K562 (cell line): ENCODE measurements around the gene KATNB1. TPM values are rescaled to one million over a fixed set of nuclear protein-coding genes. Genes with fewer than 3 reads are reported as not detected.

ENCODE experiments used
- C11orf30 ChIP-seq: fragments of 450-650 bp; IDR thresholded peaks from 2 replicates; pipeline ENCODE4 v1.6.1; 2016; ENCODE audit warnings: low read depth, mild to moderate bottlenecking
- CBX5 ChIP-seq: IDR thresholded peaks from 2 replicates; pipeline ENCODE4 v1.6.1; 2014; ENCODE audit warnings: low read depth, borderline replicate concordance
- HDAC8 ChIP-seq: fragments of 450-650 bp; IDR thresholded peaks from 2 replicates; pipeline ENCODE4 v1.6.1; 2016; ENCODE audit warnings: mild to moderate bottlenecking, missing genetic modification characterization, moderate library complexity, missing compliant biosample characterization
- HINFP ChIP-seq: fragments of 450-650 bp; conservative IDR thresholded peaks from 2 replicates; pipeline ENCODE4 v1.6.1; 2016; ENCODE audit warnings: missing genetic modification characterization, low read depth, mild to moderate bottlenecking, control low read depth, missing compliant biosample characterization
- HOMEZ ChIP-seq: fragments of 250-450 bp; sonication (Bioruptor Pico); IDR thresholded peaks from 2 replicates; pipeline ENCODE4 v1.4.0; 2020; ENCODE audit warnings: mild to moderate bottlenecking, moderate library complexity
- IRF1 ChIP-seq: sonication (generic); formaldehyde crosslinking; IDR thresholded peaks from 2 replicates; pipeline ENCODE4 v1.8.0; 2022; ENCODE audit warnings: missing genetic modification reagents, mild to moderate bottlenecking, borderline replicate concordance
- JUND ChIP-seq, 2 experiments: IDR thresholded peaks; 2 replicates in 1 of 2; 3 replicates in 1 of 2; pipeline ENCODE4 v1.6.1; 2011; ENCODE audit warnings: borderline replicate concordance in 2 of 2, low read depth in 2 of 2, low read length in 2 of 2, improper control_type of control experiment in 1 of 2, missing biosample characterization in 1 of 2, missing genetic modification characterization in 1 of 2, missing genetic modification reagents in 1 of 2
- MAZ ChIP-seq, 2 experiments: fragments of 450-650 bp in 1 of 2; sonication (generic) in 1 of 2; formaldehyde crosslinking; IDR thresholded peaks in 1 of 2; conservative IDR thresholded peaks in 1 of 2; 2 replicates each; pipeline versions ENCODE4 v1.4.0 to v1.5.0; 2020; ENCODE audit warnings: mild to moderate bottlenecking in 1 of 2, missing genetic modification reagents in 1 of 2
- NCOA2 ChIP-seq, 2 experiments: fragments of 450-650 bp; IDR thresholded peaks; 2 replicates each; pipeline ENCODE4 v1.6.1; 2018; ENCODE audit warnings: mild to moderate bottlenecking in 2 of 2, moderate library complexity in 1 of 2; ENCODE audit not compliant: partially characterized antibody in 2 of 2
- PRPF4 ChIP-seq: fragments of 200-400 bp; formaldehyde crosslinking; IDR thresholded peaks from one replicate; pipeline ENCODE4 v1.6.1; 2017; ENCODE audit warnings: low read length, low read depth, mild to moderate bottlenecking; ENCODE audit not compliant: insufficient read depth, poor library complexity, severe bottlenecking
- RCOR1 ChIP-seq, 2 experiments: IDR thresholded peaks; 2 replicates each; pipeline ENCODE4 v1.6.1; 2012; ENCODE audit warnings: low read depth in 2 of 2, low read length in 2 of 2, borderline replicate concordance in 1 of 2, improper control_type of control experiment in 1 of 2
- SIN3A ChIP-seq, 2 experiments: fragments of 150-350 bp in 1 of 2; IDR thresholded peaks; 2 replicates each; pipeline ENCODE4 v1.6.1; 2011 to 2016; ENCODE audit warnings: borderline replicate concordance in 2 of 2, low read depth in 2 of 2, low read length in 2 of 2, mild to moderate bottlenecking in 2 of 2, moderate library complexity in 2 of 2; ENCODE audit not compliant: control insufficient read depth in 1 of 2
- SREBF2 ChIP-seq: sonication (generic); formaldehyde crosslinking; IDR thresholded peaks from 2 replicates; pipeline ENCODE4 v1.4.0; 2020; ENCODE audit warnings: mild to moderate bottlenecking, missing genetic modification reagents
- STAG1 ChIP-seq: sonication (generic); formaldehyde crosslinking; IDR thresholded peaks from 2 replicates; pipeline ENCODE4 v1.5.0; 2020; ENCODE audit warnings: missing genetic modification reagents, borderline replicate concordance
- YBX1 ChIP-seq: fragments of 450-650 bp; IDR thresholded peaks from 2 replicates; pipeline ENCODE4 v1.7.1; 2016; ENCODE audit warnings: mild to moderate bottlenecking
- ZBTB26 ChIP-seq: fragments of 450-650 bp; formaldehyde crosslinking; IDR thresholded peaks from 2 replicates; pipeline ENCODE4 v1.4.0; 2022; ENCODE audit warnings: missing genetic modification characterization
- ZBTB8A ChIP-seq: fragments of 450-650 bp; IDR thresholded peaks from 2 replicates; pipeline ENCODE4 v1.6.1; 2018; ENCODE audit warnings: mild to moderate bottlenecking, moderate library complexity; ENCODE audit not compliant: partially characterized antibody
- ZNF280A ChIP-seq: fragments of 450-650 bp; IDR thresholded peaks from 2 replicates; pipeline ENCODE4 v1.6.1; 2018; ENCODE audit warnings: mild to moderate bottlenecking, low read depth; ENCODE audit not compliant: partially characterized antibody
- ZNF408 ChIP-seq: fragments of 250-450 bp; sonication (Bioruptor Pico); IDR thresholded peaks from 2 replicates; pipeline ENCODE4 v1.4.0; 2020; ENCODE audit warnings: low read depth, mild to moderate bottlenecking, moderate library complexity
- ZNF830 ChIP-seq: fragments of 250-450 bp; sonication (Bioruptor Pico); IDR thresholded peaks from 2 replicates; pipeline ENCODE4 v1.5.0; 2021; ENCODE audit warnings: mild to moderate bottlenecking
- polyA plus RNA-seq, 8 experiments: library from polyadenylated mRNA; depleted of rRNA in 4 of 8; stranded (reverse) in 5 of 8; unstranded in 3 of 8; fragments of >200 nt; fragmentation: Nextera tagmentation in 2 of 8; fragmentation: Illumina TruSeq in 1 of 8; extraction: Ambion mirVana in 2 of 8; extraction: Trizol in 1 of 8; gene quantifications; 2 replicates each; pipeline versions ENCODE4 v1.2.1 to v1.2.3, GENCODE V29; 2011 to 2014; ENCODE audit warnings: inconsistent platforms in 1 of 8, missing spikeins in 1 of 8
- total RNA-seq, 7 experiments: library from RNA; depleted of rRNA in 6 of 7; stranded (reverse); fragments of >200 nt in 6 of 7; fragmentation: Illumina TruSeq in 2 of 7; extraction: Trizol in 2 of 7; gene quantifications; 2 replicates each; pipeline versions ENCODE4 v1.2.1 to v1.2.3, GENCODE V29; 2011 to 2021; ENCODE audit warnings: low replicate concordance in 1 of 7

KATNB1 gene
- total and polyA plus RNA-seq, 9 of the 15 experiments (the other 6 are each of a cell fraction or from before 2014, with no cell fraction given), result 1.2 to 52.6 (median 21.9) TPM

- TF ChIP-seq HINFP (tag) (no peak), HOMEZ (no peak), HDAC8 (tag) (no peak), CBX5 (no peak), ZBTB26 (CRISPR knock-in tag) (no peak), ZBTB8A (no peak), JUND (IDR thresholded peaks at IDR 0.05; ENCODE audit: borderline replicate concordance, low read depth, low read length) (peak; percentile 65), JUND (tag; IDR thresholded peaks at IDR 0.05; ENCODE audit: borderline replicate concordance, low read depth, low read length) (no peak), IRF1 (CRISPR knock-in tag) (no peak), STAG1 (CRISPR knock-in tag) (no peak), MAZ (CRISPR knock-in tag; conservative IDR thresholded peaks at IDR 0.05 in 1 of 2, IDR thresholded peaks at IDR 0.05 in 1 of 2) (peak in 1 of 2 experiments; percentile 4; a peak in 1 of 4 replicates), YBX1 (no peak), ZNF408 (CRISPR knock-in tag) (no peak), NCOA2 (IDR thresholded peaks at IDR 0.05; ENCODE audit: partially characterized antibody in 2 of 2) (no peak), ZNF280A (no peak), C11orf30 (no peak), SREBF2 (CRISPR knock-in tag) (no peak), SIN3A (IDR thresholded peaks at IDR 0.05; ENCODE audit: borderline replicate concordance in 2 of 2, control insufficient read depth in 1 of 2, low read depth in 2 of 2, low read length in 2 of 2) (no peak), ZNF830 (CRISPR knock-in tag) (no peak), RCOR1 (IDR thresholded peaks at IDR 0.05; ENCODE audit: borderline replicate concordance in 1 of 2, low read depth in 2 of 2, low read length in 2 of 2) (peak in 1 of 2 experiments; percentile 42; a peak in 1 of 4 replicates), PRPF4 (no peak)
Observed at GRCh38 chr16:57734308-57734924, 1.2 kb upstream of the KATNB1 start (continued).
